Ascending aorta (tissue), 2 donors: Measurements from ENCODE around the gene LRGUK. TPM values are rescaled to one million over a fixed set of nuclear protein-coding genes. Genes with fewer than 3 reads are reported as not detected.

Experiments
- DNase-seq, 2 donors: peaks; one replicate each; pipeline ENCODE4 v3.0.0-alpha.2; 2019; ENCODE audit warnings: low spot score in 2 of 2
- H3K27ac ChIP-seq, 2 donors: fragments of 200-600 bp; sonication (generic); one replicate each; pipeline ENCODE4 v1.5.1; 2016 to 2017; ENCODE audit warnings: mild to moderate bottlenecking in 1 of 2
- H3K27me3 ChIP-seq: fragments of 200-600 bp; sonication (generic); one replicate; pipeline ENCODE4 v1.5.1; 2017
- H3K36me3 ChIP-seq, 2 donors: fragments of 200-600 bp; sonication (generic); one replicate each; pipeline ENCODE4 v1.5.1; 2016
- H3K4me1 ChIP-seq, 2 donors: fragments of 200-600 bp; sonication (generic); one replicate each; pipeline ENCODE4 v1.5.1; 2016 to 2017; ENCODE audit warnings: mild to moderate bottlenecking in 1 of 2
- H3K4me3 ChIP-seq, 2 donors: fragments of 200-600 bp; sonication (generic); one replicate each; pipeline ENCODE4 v1.5.1; 2016 to 2017; ENCODE audit warnings: mild to moderate bottlenecking in 1 of 2
- H3K9me3 ChIP-seq, 2 donors: fragments of 200-600 bp; sonication (generic); one replicate each; pipeline ENCODE4 v1.5.1; 2016
- CTCF ChIP-seq, 3 experiments: fragments of 200-600 bp in 2 of 3; fragments of 450-650 bp in 1 of 3; sonication (generic) in 2 of 3; IDR thresholded peaks; one replicate each; pipeline ENCODE4 v1.5.1; 2016 to 2019; ENCODE audit warnings: antibody characterized with exemption in 3 of 3, mild to moderate bottlenecking in 1 of 3, moderate library complexity in 1 of 3
- intact Hi-C: fragments of 100-400 bp; cut with DNase I; formaldehyde crosslinking; loops from one replicate; pipeline ENCODE4 v1.15.1; 2023
- total RNA-seq: library from RNA; depleted of rRNA; stranded (reverse); fragments of >200 nt; gene quantifications from one replicate; pipeline ENCODE4 v1.1.0, GENCODE V29; 2016

The LRGUK gene
- total RNA-seq, 1 donor from 2014 or later: not detected

DNA sequence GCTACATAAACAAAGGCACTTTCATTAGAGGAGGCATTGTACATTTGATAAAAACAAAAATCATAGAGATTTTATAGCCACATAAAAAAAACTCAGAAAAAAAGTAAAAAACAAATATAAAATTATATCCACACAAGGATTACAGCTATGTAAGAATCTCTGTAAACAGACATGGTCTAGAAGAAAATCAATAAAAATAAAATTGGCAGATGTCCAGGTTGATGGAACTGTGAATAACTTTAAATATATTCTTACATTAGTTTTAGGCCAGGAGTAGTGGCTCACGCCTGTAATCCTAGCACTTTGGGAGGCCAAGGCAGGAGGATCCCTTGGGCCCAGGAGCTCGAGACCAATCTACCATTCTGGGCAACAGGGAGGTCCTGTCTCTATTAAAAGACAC lies 170.3 kb downstream of the LRGUK start:
- H3K4me1 ChIP-seq: no peaks in the 10 kb centered on the region
- no peak for DNase-seq
- H3K27ac ChIP-seq: no peak overlapping the region
- H3K27me3 ChIP-seq: no peaks in the 10 kb centered on the region
- H3K36me3 ChIP-seq: peaks cover 16 to 68% of the 10 kb centered on the region in 2 donors
- H3K9me3 ChIP-seq: no peaks in the 10 kb centered on the region
- intact Hi-C loops: no loop called here
- H3K4me3 ChIP-seq: no peak overlapping the region
- no peak for TF ChIP-seq CTCF (IDR thresholded peaks at IDR 0.05)

- no peak for DNase-seq
- intact Hi-C loops: no loop called here
- Histone ChIP-seq H3K9me3 (no peaks in the 10 kb centered on the region), H3K27ac (no peak overlapping the region), H3K4me1 (no peaks in the 10 kb centered on the region), H3K4me3 (no peak overlapping the region), H3K27me3 (no peaks in the 10 kb centered on the region), H3K36me3 (peaks cover 16 to 79% of the 10 kb centered on the region in 2 donors)
- TF ChIP-seq CTCF (IDR thresholded peaks at IDR 0.05): no peak
Measured at GRCh38 chr7:134298902-134299683, 172.0 kb downstream of the LRGUK start.

DNA sequence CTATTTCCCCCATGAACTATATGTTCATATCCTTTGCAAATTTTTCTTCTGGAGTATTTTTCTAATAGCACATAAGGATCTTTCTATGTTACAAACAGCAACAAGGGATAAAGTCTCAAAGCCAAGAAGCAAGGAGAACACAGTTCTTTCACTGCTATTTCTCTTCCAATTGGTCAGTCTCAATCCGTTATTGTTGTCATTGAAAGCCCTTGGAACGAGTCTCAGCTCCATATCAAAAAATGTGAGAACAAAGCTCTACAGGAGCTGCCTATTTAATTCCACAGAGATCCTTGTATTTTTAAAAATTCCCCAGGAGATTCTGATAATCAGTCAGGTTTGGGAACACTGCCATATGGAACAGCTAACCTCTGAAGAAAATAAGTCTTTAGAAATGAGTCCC lies 173.8 kb downstream of the LRGUK start:
- Histone ChIP-seq H3K9me3 (no peaks in the 10 kb centered on the region), H3K27ac (no peak overlapping the region), H3K27me3 (no peaks in the 10 kb centered on the region), H3K36me3 (peaks cover 21 to 69% of the 10 kb centered on the region in 2 donors), H3K4me3 (no peak overlapping the region), H3K4me1 (no peaks in the 10 kb centered on the region)
- intact Hi-C loops: no loop called here
- no peak for TF ChIP-seq CTCF (IDR thresholded peaks at IDR 0.05)
- no peak for DNase-seq

DNA sequence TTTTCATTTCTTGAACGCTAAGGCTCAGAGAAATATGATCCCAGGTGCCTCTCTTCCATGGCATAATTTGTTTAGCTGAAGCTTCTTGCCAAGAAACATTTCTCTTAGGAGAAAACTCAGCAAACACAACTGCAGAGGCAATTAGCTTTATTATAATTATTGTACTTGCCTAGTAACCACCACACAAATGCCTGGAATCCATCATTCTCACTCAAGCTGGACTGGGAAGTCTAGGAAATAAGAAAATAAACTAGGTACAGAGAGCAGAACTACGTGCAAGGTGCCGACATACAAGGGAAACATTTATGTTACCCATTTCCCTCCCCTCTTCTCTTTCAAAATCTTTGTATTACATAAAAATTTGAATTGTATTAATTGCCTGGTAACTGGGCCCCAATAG lies 174.5 kb downstream of the LRGUK start:
- Histone ChIP-seq H3K36me3 (peaks cover 17 to 63% of the 10 kb centered on the region in 2 donors), H3K9me3 (no peaks in the 10 kb centered on the region), H3K27me3 (no peaks in the 10 kb centered on the region), H3K27ac (no peak overlapping the region), H3K4me3 (no peak overlapping the region), H3K4me1 (no peaks in the 10 kb centered on the region)
- intact Hi-C loops: no loop called here
- no peak for DNase-seq
- no peak for TF ChIP-seq CTCF (IDR thresholded peaks at IDR 0.05)

DNA sequence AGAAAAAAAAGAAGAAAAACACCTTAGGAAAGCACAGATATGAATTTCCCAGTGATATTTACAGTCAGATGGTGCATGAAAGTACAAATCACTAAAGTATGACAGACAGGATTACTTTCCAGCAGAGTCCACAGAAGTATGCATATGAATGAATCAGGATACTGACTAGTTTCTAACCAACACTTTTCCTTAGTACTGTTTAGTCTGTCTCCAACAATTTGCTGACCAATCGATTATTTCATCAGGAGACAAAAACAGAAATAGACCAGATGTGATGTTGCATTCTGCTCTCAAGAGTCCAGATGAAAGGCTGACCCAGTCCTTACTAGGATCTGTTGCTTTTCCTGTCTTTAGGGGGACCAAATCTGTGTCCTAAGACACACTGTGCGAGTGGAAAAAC lies 175.0 kb downstream of the LRGUK start:
- no peaks in the 10 kb centered on the region for H3K27me3 ChIP-seq
- no peak for TF ChIP-seq CTCF (IDR thresholded peaks at IDR 0.05)
- intact Hi-C loops: no loop called here
- H3K36me3 ChIP-seq: peaks cover 17 to 59% of the 10 kb centered on the region in 2 donors
- no peak overlapping the region for H3K27ac ChIP-seq
- H3K9me3 ChIP-seq: no peaks in the 10 kb centered on the region
- H3K4me1 ChIP-seq: no peaks in the 10 kb centered on the region
- DNase-seq: no peak
- H3K4me3 ChIP-seq: no peak overlapping the region
